Vagina (tissue), 2 donors: ENCODE measurements around the gene CORO6.

Experiments
- CTCF ChIP-seq, 3 experiments: fragments of 450-650 bp in 2 of 3; fragments of 200-600 bp in 1 of 3; sonication (generic) in 1 of 3; IDR thresholded peaks; one replicate each; pipeline ENCODE4 v1.5.1; 2017 to 2019; ENCODE audit warnings: antibody characterized with exemption in 3 of 3, mild to moderate bottlenecking in 2 of 3, moderate library complexity in 2 of 3
- POLR2AphosphoS5 ChIP-seq, 2 donors: sonication (generic); formaldehyde crosslinking; IDR thresholded peaks; one replicate each; pipeline ENCODE4 v1.9.0; 2017; ENCODE audit warnings: antibody characterized with exemption in 2 of 2, mild to moderate bottlenecking in 2 of 2, low read depth in 1 of 2; ENCODE audit not compliant: insufficient read depth in 1 of 2

GRCh38 chr17:29597361-29598172, 25.1 kb downstream of the CORO6 start:
- no peak for TF ChIP-seq CTCF (IDR thresholded peaks at IDR 0.05)
- no peak for TF ChIP-seq POLR2AphosphoS5 (IDR thresholded peaks at IDR 0.05; ENCODE audit: insufficient read depth in 1 of 2, low read depth in 1 of 2)
